ENCODE results near the gene PPARGC1A. TPM values are rescaled to one million over a fixed set of nuclear protein-coding genes. Genes with fewer than 3 reads are reported as not detected.

The PPARGC1A gene
- total and polyA plus RNA-seq, 2 donors (not counting 1 experiment from before 2014, with no cell fraction given), result not detected

DNA sequence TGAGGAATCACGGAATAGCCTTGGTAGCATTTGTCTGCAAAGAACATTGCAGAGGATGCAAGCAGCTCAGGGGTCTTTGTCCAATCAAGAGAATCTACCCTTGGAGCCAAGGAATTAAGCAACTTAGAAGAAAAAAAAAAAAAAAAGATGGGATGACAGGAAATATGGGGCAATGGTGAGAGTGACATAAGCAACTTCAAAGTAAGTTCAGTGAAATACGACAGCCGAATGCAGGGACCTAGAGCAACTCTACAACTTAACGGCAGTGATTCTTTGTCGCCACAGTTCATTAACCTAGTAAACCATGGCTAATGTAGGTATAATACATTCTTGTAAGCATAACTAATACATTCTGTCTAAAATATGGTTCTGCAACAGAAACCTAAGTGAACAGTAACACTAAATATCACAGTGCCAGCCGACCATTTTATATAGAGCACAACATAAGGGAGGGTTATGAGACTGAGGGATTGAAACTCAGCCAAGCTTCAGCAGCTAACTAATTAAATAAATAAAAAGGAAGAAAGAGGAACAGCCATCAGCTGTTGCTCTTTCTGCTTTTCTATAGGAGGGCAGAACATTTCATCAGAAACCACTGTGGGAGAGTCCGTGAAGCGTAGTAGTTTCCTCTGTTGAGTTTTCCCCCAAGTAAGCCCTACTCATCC, 74.7 kb downstream of the PPARGC1A start:
- H4K20me1 ChIP-seq (ENCODE audit: control insufficient read depth, insufficient read depth, low read length, poor library complexity, severe bottlenecking), result no peaks in the 10 kb centered on the region
- no peak overlapping the region for H3K9ac ChIP-seq (ENCODE audit: low read length)
- H3K79me2 ChIP-seq (ENCODE audit: control insufficient read depth, insufficient read depth, low read length), result no peaks in the 10 kb centered on the region
- ChIA-PET POLR2A (no interaction called here), CTCF (no interaction called here)
- ATAC-seq (ENCODE audit: low read depth), result no peak
- H3K9me3 ChIP-seq (ENCODE audit: control extremely low read depth in 1 of 3, control insufficient read depth in 2 of 3, insufficient read depth in 1 of 3, low read length in 2 of 3), result peaks cover 0 to 3% (median 0%) of the 10 kb centered on the region in 3 donors
- H3K27me3 Mint-ChIP-seq, result no peaks in the 10 kb centered on the region
- DNase-seq, result no peak
- H3K9me3 Mint-ChIP-seq (ENCODE audit: insufficient read depth), result no peaks in the 10 kb centered on the region
- intact Hi-C loops (cut with micrococcal nuclease), result no loop called here
- no peaks in the 10 kb centered on the region for H3K4me1 ChIP-seq (ENCODE audit: control insufficient read depth in 2 of 2, insufficient read depth in 2 of 2, low read length in 2 of 2)
- no peak overlapping the region for H3K27ac ChIP-seq (ENCODE audit: low read length in 2 of 2)
- TF ChIP-seq, protein P1, sequence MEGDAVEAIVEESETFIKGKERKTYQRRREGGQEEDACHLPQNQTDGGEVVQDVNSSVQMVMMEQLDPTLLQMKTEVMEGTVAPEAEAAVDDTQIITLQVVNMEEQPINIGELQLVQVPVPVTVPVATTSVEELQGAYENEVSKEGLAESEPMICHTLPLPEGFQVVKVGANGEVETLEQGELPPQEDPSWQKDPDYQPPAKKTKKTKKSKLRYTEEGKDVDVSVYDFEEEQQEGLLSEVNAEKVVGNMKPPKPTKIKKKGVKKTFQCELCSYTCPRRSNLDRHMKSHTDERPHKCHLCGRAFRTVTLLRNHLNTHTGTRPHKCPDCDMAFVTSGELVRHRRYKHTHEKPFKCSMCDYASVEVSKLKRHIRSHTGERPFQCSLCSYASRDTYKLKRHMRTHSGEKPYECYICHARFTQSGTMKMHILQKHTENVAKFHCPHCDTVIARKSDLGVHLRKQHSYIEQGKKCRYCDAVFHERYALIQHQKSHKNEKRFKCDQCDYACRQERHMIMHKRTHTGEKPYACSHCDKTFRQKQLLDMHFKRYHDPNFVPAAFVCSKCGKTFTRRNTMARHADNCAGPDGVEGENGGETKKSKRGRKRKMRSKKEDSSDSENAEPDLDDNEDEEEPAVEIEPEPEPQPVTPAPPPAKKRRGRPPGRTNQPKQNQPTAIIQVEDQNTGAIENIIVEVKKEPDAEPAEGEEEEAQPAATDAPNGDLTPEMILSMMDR (IDR thresholded peaks at IDR 0.05), result no peak
- TF ChIP-seq EZH2 (IDR thresholded peaks at IDR 0.05; ENCODE audit: borderline replicate concordance, insufficient read depth, low read depth, low read length, poor library complexity, severe bottlenecking), result no peak
- no peaks in the 10 kb centered on the region for H3K4me1 Mint-ChIP-seq
- no peaks in the 10 kb centered on the region for H3K36me3 ChIP-seq (replicated peaks in 1 of 2; ENCODE audit: control extremely low read depth in 1 of 2, control insufficient read depth in 1 of 2, extremely low read depth in 1 of 2, insufficient read depth in 2 of 2, low read length in 1 of 2)
- H3K4me3 ChIP-seq (ENCODE audit: control extremely low read depth in 1 of 5, extremely low read depth in 1 of 5, insufficient read depth in 1 of 5, low read depth in 2 of 5, low read length in 4 of 5), result no peak overlapping the region
- no peak overlapping the region for H2AFZ ChIP-seq (ENCODE audit: insufficient read depth, low read depth, low read length, poor library complexity, severe bottlenecking)
- WGBS (ENCODE audit: insufficient coverage), result 94% methylated on average over 5 of the region's 8 CpGs
- no peak overlapping the region for H3K27ac Mint-ChIP-seq
- no peak overlapping the region for H3K4me2 ChIP-seq (replicated peaks; ENCODE audit: low read depth, low read length, poor library complexity, severe bottlenecking)
- no peaks in the 10 kb centered on the region for H3K27me3 ChIP-seq (replicated peaks in 1 of 4; ENCODE audit: control extremely low read depth in 1 of 4, control insufficient read depth in 3 of 4, insufficient read depth in 4 of 4, low read length in 3 of 4)
- no peak overlapping the region for H3K4me3 Mint-ChIP-seq

DNA sequence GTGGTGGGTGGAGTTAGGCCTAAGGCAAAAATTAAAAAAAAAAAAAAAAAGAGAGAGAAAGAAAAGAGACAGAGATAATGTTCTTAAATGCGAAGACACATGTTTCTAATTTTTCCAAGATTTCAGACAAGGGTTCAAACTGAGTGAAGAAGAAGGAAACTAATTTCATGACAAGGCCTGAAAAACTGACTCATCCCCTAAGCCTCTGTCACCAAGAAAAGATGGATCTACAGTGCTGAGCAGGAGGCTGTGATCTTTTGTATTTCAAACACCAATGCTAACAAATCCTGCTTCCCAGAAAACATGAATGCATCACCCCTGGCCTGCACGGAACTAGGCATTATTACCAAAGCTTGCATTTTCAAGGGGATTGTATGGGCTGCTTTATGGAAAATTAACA, 75.3 kb downstream of the PPARGC1A start:
- Mint-ChIP-seq H3K4me1 (no peaks in the 10 kb centered on the region), H3K4me3 (no peak overlapping the region), H3K27ac (no peak overlapping the region), H3K27me3 (no peaks in the 10 kb centered on the region), H3K9me3 (ENCODE audit: insufficient read depth) (no peaks in the 10 kb centered on the region)
- no peak for DNase-seq
- no peaks in the 10 kb centered on the region for H3K27me3 ChIP-seq (replicated peaks in 1 of 4; ENCODE audit: control extremely low read depth in 1 of 4, control insufficient read depth in 3 of 4, insufficient read depth in 4 of 4, low read length in 3 of 4)
- no peak overlapping the region for H3K4me3 ChIP-seq (ENCODE audit: control extremely low read depth in 1 of 5, extremely low read depth in 1 of 5, insufficient read depth in 1 of 5, low read depth in 2 of 5, low read length in 4 of 5)
- H3K36me3 ChIP-seq (replicated peaks in 1 of 2; ENCODE audit: control extremely low read depth in 1 of 2, control insufficient read depth in 1 of 2, extremely low read depth in 1 of 2, insufficient read depth in 2 of 2, low read length in 1 of 2), result no peaks in the 10 kb centered on the region
- ChIA-PET CTCF (no interaction called here), POLR2A (no interaction called here)
- H3K79me2 ChIP-seq (ENCODE audit: control insufficient read depth, insufficient read depth, low read length), result no peaks in the 10 kb centered on the region
- H2AFZ ChIP-seq (ENCODE audit: insufficient read depth, low read depth, low read length, poor library complexity, severe bottlenecking), result no peak overlapping the region
- H3K4me2 ChIP-seq (replicated peaks; ENCODE audit: low read depth, low read length, poor library complexity, severe bottlenecking), result no peak overlapping the region
- no peak overlapping the region for H3K27ac ChIP-seq (ENCODE audit: low read length in 2 of 2)
- no CpG with 5 or more reads among the region's 2 CpGs for WGBS (ENCODE audit: insufficient coverage)
- peaks cover 0 to 3% (median 0%) of the 10 kb centered on the region in 3 donors for H3K9me3 ChIP-seq (ENCODE audit: control extremely low read depth in 1 of 3, control insufficient read depth in 2 of 3, insufficient read depth in 1 of 3, low read length in 2 of 3)
- no peaks in the 10 kb centered on the region for H4K20me1 ChIP-seq (ENCODE audit: control insufficient read depth, insufficient read depth, low read length, poor library complexity, severe bottlenecking)
- intact Hi-C loops (cut with micrococcal nuclease), result no loop called here
- ATAC-seq (ENCODE audit: low read depth), result no peak
- H3K4me1 ChIP-seq (ENCODE audit: control insufficient read depth in 2 of 2, insufficient read depth in 2 of 2, low read length in 2 of 2), result no peaks in the 10 kb centered on the region
- H3K9ac ChIP-seq (ENCODE audit: low read length), result no peak overlapping the region
- no peak for TF ChIP-seq EZH2 (IDR thresholded peaks at IDR 0.05; ENCODE audit: borderline replicate concordance, insufficient read depth, low read depth, low read length, poor library complexity, severe bottlenecking)
- TF ChIP-seq, protein P1 (IDR thresholded peaks at IDR 0.05), result no peak

Measured in B cell (primary cell).